Left ventricle myocardium superior (tissue), 1 donor: Measurements from ENCODE around the gene SIX3. TPM values are rescaled to one million over a fixed set of nuclear protein-coding genes. Genes with fewer than 3 reads are reported as not detected.

Source experiments
- ATAC-seq: fragments of 200-7000 bp; cut with Tn5 transposase; one replicate; pipeline ENCODE4 v1.9.1; 2020; ENCODE audit warnings: mild to moderate bottlenecking, moderate library complexity
- DNase-seq: peaks from one replicate; pipeline ENCODE4 v3.0.0-alpha.2; 2020
- intact Hi-C: fragments of 100-400 bp; cut with micrococcal nuclease; formaldehyde crosslinking; loops from one replicate; pipeline ENCODE4 v1.11.0; 2022
- total RNA-seq: library from RNA; stranded (reverse); fragmentation: NEBNext Ultra II Directional; extraction: Animal tissue kit (Norgen Biotek cat#: 25700); gene quantifications from one replicate; pipeline ENCODE4 v1.2.1, GENCODE V29; 2021
- donor health status: DM: no; HTN: yes; CAD: no; lungs with severe emphysema.

Gene SIX3
- total RNA-seq, 1 donor from 2014 or later: not detected

DNA sequence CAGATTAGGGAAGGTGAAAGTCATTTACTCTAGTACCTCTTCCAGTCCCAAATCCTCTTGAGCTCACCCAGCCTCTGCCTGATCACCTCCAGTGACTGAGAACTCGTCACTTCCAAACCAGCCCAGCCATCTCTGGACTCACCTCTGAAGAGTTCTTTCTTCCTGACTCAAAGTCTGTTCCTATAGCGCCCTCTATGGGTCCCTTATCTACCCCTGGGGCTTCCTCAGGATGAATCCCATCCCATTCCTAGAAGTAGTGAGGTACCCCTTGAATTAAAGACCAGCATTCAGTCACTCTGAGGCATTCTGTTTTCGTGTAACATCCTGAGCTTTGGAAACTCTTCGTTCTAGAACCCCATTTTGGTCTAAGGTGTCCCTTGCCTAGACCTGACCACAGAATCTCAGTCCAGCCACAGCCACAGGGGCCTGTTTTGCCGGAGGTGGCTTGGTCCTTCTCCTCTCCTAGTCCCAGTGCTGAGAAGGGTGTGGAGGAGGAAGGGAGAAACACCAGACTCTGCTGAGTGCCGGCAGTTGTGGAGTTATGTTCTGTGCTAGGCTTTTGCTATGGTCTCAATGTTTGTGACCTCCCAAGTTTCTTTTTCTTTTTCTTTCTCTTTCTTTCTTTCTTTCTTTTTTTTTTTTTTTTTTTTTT, 32.7 kb downstream of the SIX3 start:
- intact Hi-C loops: no loop called here
- no peak for ATAC-seq
- DNase-seq: no peak

DNA sequence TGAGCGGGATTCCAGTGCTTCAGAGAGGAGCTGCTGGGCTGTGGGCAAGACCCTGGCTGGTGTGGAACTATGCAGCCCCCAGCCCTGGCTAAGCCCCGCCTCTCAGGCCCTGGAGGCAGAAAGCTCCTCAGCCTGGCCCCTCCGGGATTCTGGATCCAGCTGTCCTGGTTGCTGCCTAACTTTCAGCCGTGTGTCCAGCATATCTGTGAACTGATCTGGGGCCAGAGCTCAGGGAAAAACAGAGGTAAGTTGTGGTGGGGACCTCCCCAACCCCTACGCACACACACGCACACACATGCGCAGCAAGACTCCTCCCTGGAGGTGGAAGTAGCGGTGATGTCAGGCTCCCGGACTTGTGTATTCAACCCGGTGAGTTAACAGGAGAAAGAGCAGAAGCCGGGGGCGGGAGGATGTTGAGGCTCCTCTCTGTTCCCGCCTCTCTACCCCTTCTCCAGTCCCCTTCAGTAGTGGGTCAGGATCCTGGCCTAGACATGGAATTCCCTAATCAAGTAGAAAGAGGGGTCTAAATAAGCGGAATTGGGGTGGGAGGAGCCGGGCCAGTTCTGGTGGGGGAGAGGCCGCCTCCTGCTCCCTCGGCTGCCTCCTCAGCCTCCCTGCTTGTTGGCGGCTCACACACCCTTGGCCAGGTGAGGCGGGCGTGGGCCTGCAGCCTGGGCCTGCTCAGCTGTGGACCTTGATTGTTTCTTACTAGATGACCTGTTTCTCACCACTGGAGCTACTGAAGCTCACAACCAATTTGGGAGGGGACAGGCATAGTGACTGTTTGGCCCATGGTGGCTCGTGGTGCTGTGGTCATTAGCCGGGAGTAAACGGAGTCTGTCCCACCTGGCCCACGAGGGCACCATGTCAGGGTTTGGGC, 34.3 kb downstream of the SIX3 start:
- no peak for DNase-seq

DNA sequence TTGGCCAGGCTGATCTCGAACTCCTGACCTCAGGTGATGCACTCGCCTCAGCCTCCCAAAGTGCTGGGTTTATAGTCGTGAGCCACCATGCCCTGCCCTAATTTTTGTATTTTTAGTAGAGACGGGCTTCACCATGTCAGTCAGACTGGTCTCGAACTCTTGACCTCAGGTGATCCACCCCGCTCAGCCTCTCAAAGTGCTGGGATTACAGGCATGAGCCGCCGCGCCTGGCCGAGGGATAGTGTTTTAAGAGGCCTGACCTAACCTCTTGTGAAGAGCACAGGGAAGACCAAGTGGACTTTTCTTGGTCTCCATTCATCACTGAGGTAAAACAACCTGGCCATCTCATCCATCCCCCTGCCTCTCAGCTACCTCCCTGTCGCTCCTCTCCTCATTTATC, 38.1 kb downstream of the SIX3 start:
- DNase-seq (no peak), ATAC-seq (no peak)
- intact Hi-C loops: no loop called here

More for the DNA sequence above, 34.3 kb downstream of the SIX3 start:
- intact Hi-C loops: no loop called here
- no peak for ATAC-seq

DNA sequence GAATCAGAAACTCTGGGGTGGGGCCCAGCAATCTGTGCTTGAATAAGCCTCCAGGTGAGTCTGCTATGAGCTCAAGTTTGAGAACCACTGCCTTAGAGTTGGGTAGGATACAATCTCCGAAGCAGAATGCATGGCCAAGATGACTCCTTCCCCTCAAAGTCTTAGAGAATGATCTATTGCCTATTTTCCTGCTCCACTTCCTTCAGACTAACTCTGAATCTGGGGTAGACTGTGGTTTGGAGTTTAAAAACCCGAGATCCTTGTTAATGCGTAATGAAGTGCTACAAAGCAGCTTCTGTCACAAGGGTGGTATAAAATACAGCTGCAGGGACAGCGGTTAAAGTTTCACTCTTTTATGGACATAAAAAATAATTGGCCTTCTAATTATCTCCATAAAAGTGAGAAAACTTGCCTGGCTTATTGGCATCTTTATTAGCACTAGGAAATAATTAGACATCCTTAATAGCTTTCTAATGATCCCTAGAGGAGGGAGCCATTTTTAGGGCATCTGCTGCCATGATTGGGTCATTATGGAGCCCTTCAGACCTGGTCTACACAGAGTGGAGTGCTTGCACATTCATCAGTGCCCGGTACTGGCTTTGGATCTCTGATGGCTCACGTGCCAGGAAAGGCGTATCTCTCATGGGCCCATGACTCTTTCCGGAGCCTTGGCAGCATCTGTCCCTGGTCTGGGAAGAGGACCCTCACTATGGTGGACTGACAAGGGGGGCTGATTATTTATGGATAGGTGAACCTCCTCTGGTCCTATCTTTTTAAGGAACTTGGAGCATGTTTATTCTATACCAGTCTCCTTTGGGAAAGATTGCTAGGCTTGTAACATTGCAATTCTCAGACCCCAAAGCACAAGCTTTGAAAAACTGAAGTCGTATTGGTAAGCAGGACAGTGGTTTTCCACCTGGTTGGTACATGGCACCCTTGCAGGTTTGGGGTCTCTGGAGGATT, 39.5 kb downstream of the SIX3 start:
- DNase-seq: no peak
- intact Hi-C loops: loop anchor here (2.0 kb wide), 1 partner anchor 514 kb away; no protein-coding TSS in a partner anchor
- ATAC-seq: no peak

DNA sequence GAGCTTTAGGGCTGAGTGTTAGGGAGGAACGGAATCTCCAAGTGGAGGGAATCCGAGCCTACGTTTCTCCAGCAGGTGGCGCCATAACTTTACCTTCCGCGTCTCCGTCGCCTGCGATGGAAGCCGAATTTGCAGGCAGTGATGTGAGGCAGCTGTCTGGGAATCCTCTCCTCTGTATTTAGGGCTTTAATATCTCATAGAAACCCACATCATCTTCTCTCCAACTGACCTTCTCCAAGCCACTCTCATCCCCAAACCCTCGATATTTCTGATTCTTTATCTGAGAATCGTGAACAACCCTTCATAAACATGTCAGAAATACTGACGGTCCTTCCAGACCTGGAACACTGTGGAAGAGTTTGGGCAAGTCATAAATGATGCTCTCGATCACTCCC, 40.2 kb downstream of the SIX3 start:
- intact Hi-C loops: loop anchor here (2.0 kb wide), 1 partner anchor 513 kb away; no protein-coding TSS in a partner anchor
- ATAC-seq (peak; percentile 86), DNase-seq (peak; percentile 81)

DNA sequence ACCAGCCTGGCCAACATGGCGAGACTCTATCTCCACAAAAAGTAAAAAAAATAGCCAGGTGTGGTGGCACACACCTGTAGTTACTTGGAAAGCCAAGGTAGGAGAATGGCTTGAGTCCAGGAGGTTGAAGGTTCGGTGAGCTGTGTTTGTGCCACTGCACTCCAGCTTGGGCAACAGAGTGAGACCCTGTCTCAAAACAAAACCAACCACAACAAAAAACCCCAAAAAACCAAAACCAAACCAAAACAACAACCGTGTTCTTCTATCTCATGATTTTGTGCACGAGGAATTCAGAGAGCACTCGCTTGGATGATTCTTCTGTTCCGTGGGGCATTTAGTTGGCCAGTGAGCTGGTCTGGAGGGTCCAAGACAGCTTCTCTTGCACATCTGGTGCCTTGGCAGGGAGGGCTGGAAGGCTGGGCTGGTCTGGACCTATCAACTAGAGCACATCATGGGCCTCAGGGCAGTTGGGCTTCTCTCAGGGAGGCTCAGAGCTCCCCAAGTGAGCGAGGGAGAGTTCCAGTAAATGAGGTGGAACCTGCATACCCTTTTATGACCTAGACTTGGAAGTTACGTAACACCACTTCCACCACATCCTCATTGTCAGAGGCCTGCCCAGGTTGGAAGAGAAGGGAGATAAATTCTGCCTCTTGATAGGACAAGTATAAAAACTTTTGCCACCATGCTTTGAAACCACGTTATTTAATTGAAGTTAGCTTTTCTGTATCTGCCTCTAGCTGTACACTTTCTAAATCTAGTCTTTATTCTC, 42.5 kb downstream of the SIX3 start:
- DNase-seq: no peak
- intact Hi-C loops: no loop called here
- no peak for ATAC-seq

DNA sequence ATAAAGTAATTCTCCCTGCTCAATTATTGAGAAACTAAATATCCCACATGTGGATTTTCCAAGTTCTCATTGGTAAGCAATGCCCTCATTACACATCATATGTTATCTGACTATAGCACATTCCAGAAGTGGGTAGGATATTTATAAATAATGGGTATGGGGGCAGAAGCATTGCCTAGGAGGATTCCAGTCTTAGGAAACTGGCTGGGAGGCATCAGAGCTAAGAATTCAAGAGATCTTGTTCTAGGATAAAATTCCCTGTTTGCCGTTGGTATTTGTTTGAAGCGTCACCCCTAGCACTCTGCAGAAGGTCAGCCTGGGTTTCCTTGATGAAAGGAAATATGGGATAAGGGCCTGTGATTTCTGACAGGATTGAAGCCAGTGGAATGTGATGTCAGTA, 47.7 kb downstream of the SIX3 start:
- intact Hi-C loops: no loop called here
- ATAC-seq: no peak
- no peak for DNase-seq

DNA sequence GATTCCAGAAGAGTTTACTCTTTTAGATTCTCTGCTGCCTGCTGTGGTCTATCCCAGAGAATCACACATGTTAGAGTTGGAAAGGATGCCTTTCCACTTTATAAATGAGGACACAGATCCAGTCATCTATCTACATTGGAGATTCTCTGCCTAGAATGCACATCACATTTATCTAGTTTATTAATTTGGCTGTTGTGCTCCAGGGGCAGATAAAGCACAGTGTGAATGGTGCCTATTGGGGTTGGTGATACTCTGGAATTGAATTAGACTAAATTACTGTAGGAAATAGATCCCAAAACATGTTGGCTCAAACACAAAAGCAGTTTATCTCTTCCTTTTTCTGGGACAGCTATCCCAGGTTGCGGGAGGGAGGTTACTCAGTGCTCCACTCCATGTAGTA, 52.9 kb downstream of the SIX3 start:
- no peak for DNase-seq
- intact Hi-C loops: no loop called here
- ATAC-seq: no peak

Other genes with a start within 250 kb of the SIX3 start
- 0.40 TPM for gene SIX2, start 67.8 kb downstream of the SIX3 start, total RNA-seq